Upper lobe of right lung (tissue), 1 donor: Measurements from ENCODE around the gene NSF. TPM values are rescaled to one million over a fixed set of nuclear protein-coding genes. Genes with fewer than 3 reads are reported as not detected.

ENCODE experiments used
- ATAC-seq: fragments of 200-7000 bp; cut with Tn5 transposase; one replicate; pipeline ENCODE4 v1.9.1; 2020; ENCODE audit warnings: mild to moderate bottlenecking, moderate library complexity
- DNase-seq: peaks from one replicate; pipeline ENCODE4 v3.0.0-alpha.2; 2020
- H3K27ac ChIP-seq: fragments of 200-600 bp; one replicate; pipeline ENCODE4 v1.8.0; 2022
- H3K27me3 ChIP-seq: fragments of 200-600 bp; one replicate; pipeline ENCODE4 v1.8.0; 2022; ENCODE audit warnings: mild to moderate bottlenecking
- H3K36me3 ChIP-seq: fragments of 200-600 bp; one replicate; pipeline ENCODE4 v1.8.0; 2022
- H3K4me1 ChIP-seq: fragments of 200-600 bp; one replicate; pipeline ENCODE4 v1.8.0; 2022
- H3K4me3 ChIP-seq: fragments of 200-600 bp; one replicate; pipeline ENCODE4 v1.8.0; 2022; ENCODE audit warnings: mild to moderate bottlenecking
- H3K9me3 ChIP-seq: fragments of 200-600 bp; one replicate; pipeline ENCODE4 v1.8.0; 2022
- intact Hi-C: fragments of 100-400 bp; cut with DNase I; formaldehyde crosslinking; loops from one replicate; pipeline ENCODE4 v1.11.0; 2022
- total RNA-seq: library from RNA; stranded (reverse); fragmentation: NEBNext Ultra II Directional; extraction: Animal tissue kit (Norgen Biotek cat#: 25700); gene quantifications from one replicate; pipeline ENCODE4 v1.2.1, GENCODE V29; 2021
- TF ChIP-seq, protein P1 (sequence below): fragments of 200-600 bp; IDR thresholded peaks from one replicate; pipeline ENCODE4 v1.8.0; 2022; ENCODE audit warnings: antibody characterized with exemption
- donor health status: DM: no; HTN: yes; CAD: no; lungs with severe emphysema.

NSF gene
- total RNA-seq, 1 donor from 2014 or later = 49.6 TPM

GRCh38 chr17:46803544-46803943, 213.1 kb downstream of the NSF start:
- TF ChIP-seq, protein P1, sequence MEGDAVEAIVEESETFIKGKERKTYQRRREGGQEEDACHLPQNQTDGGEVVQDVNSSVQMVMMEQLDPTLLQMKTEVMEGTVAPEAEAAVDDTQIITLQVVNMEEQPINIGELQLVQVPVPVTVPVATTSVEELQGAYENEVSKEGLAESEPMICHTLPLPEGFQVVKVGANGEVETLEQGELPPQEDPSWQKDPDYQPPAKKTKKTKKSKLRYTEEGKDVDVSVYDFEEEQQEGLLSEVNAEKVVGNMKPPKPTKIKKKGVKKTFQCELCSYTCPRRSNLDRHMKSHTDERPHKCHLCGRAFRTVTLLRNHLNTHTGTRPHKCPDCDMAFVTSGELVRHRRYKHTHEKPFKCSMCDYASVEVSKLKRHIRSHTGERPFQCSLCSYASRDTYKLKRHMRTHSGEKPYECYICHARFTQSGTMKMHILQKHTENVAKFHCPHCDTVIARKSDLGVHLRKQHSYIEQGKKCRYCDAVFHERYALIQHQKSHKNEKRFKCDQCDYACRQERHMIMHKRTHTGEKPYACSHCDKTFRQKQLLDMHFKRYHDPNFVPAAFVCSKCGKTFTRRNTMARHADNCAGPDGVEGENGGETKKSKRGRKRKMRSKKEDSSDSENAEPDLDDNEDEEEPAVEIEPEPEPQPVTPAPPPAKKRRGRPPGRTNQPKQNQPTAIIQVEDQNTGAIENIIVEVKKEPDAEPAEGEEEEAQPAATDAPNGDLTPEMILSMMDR = no peak
- intact Hi-C loops = no loop called here
- DNase-seq = no peak
- H3K4me1 ChIP-seq = no peaks in the 10 kb centered on the region
- H3K27me3 ChIP-seq = no peaks in the 10 kb centered on the region
- H3K27ac ChIP-seq = no peak overlapping the region
- H3K9me3 ChIP-seq = no peaks in the 10 kb centered on the region
- no peak overlapping the region for H3K4me3 ChIP-seq
- no peak for ATAC-seq
- no peaks in the 10 kb centered on the region for H3K36me3 ChIP-seq

GRCh38 chr17:46805771-46806170, 215.3 kb downstream of the NSF start:
- H3K27ac ChIP-seq = no peak overlapping the region
- H3K4me3 ChIP-seq = no peak overlapping the region
- H3K27me3 ChIP-seq = no peaks in the 10 kb centered on the region
- DNase-seq = no peak
- no peaks in the 10 kb centered on the region for H3K9me3 ChIP-seq
- no peaks in the 10 kb centered on the region for H3K4me1 ChIP-seq
- no peaks in the 10 kb centered on the region for H3K36me3 ChIP-seq
- no peak for ATAC-seq
- TF ChIP-seq, protein P1 = no peak
- intact Hi-C loops = no loop called here

Other genes with a start within 250 kb of the NSF start
- gene ARL17B, start 228.9 kb upstream of the NSF start, total RNA-seq = 31.0 TPM
- 11.7 TPM for gene LRRC37A2, start 78.2 kb upstream of the NSF start, total RNA-seq
- gene ARL17A, start 11.0 kb upstream of the NSF start, total RNA-seq = 28.0 TPM
- 3.3 TPM for gene WNT3, start 228.0 kb downstream of the NSF start, total RNA-seq